ENCODE measurements around the gene PLA2G2F. TPM values are rescaled to one million over a fixed set of nuclear protein-coding genes. Genes with fewer than 3 reads are reported as not detected.

PLA2G2F gene
- total and polyA plus RNA-seq, 9 of the 15 experiments (the other 6 are each of a cell fraction or from before 2014, with no cell fraction given), result not detected

DNA sequence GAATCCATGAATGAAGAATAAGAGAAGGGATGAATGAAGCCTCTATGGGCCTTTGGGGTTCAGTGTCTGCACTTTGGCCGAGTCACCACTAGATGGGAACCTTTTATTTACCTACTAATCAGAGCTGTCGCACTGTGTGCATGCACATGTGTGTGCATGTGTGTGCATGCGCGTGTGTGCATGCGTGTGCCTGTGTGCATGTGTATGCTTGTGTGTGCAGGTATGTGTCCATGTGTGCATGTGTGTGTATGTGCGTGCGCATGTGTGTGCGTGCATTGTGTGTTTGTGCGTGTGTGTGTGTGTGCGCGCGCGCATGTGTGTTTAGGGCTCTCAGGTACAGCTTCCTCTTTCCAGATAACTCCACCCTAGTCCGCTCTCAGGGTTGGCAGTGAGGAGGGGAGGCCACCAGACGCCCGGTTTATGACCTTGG is 26.4 kb downstream of the PLA2G2F start (continued):
- TF ChIP-seq TCF7L2 (IDR thresholded peaks at IDR 0.05; ENCODE audit: low read depth, low read length) (no peak), CHCHD3 (CRISPR knock-in tag; IDR thresholded peaks at IDR 0.05) (no peak), POLR2AphosphoS2 (IDR thresholded peaks at IDR 0.05; ENCODE audit: low read length) (no peak), WHSC1 (IDR thresholded peaks at IDR 0.05; ENCODE audit: low read length) (no peak), ZNF224 (CRISPR knock-in tag; IDR thresholded peaks at IDR 0.05) (no peak), ILK (tag; IDR thresholded peaks at IDR 0.05; ENCODE audit: borderline replicate concordance, low read depth) (no peak), ZNF436 (CRISPR knock-in tag; IDR thresholded peaks at IDR 0.05) (no peak), GABPB1 (CRISPR knock-in tag; IDR thresholded peaks at IDR 0.05) (no peak), CREB3L1 (IDR thresholded peaks at IDR 0.05; ENCODE audit: borderline replicate concordance, low read depth) (no peak), SRF (CRISPR knock-in tag; IDR thresholded peaks at IDR 0.05) (no peak), SP2 (IDR thresholded peaks at IDR 0.05; ENCODE audit: extremely low read depth, low read depth, low read length, poor library complexity, severe bottlenecking) (no peak), EWSR1 (IDR thresholded peaks at IDR 0.05; ENCODE audit: borderline replicate concordance, low read depth, partially characterized antibody) (no peak), ZNF785 (CRISPR knock-in tag; IDR thresholded peaks at IDR 0.05) (no peak), ELK3 (CRISPR knock-in tag; IDR thresholded peaks at IDR 0.05) (no peak), DDX20 (tag; IDR thresholded peaks at IDR 0.05; ENCODE audit: low read depth) (no peak), ADNP (tag; IDR thresholded peaks at IDR 0.05) (no peak), MTA2 (IDR thresholded peaks at IDR 0.05; ENCODE audit: low read depth) (no peak), MYNN (IDR thresholded peaks at IDR 0.05) (0 out of 2 replicates have a peak, but pooled peaks have one; percentile 16), MYNN (CRISPR knock-in tag; IDR thresholded peaks at IDR 0.05) (no peak), ZNF282 (CRISPR knock-in tag; IDR thresholded peaks at IDR 0.05) (no peak), SRSF7 (optimal IDR thresholded peaks at IDR 0.05; ENCODE audit: low read depth, low read length) (no peak), COPS2 (conservative IDR thresholded peaks at IDR 0.05) (no peak), BMI1 (IDR thresholded peaks at IDR 0.05; ENCODE audit: low read length) (no peak), PTBP1 (IDR thresholded peaks at IDR 0.05; ENCODE audit: low read depth, low read length) (no peak), GABPB2 (CRISPR knock-in tag; conservative IDR thresholded peaks at IDR 0.05) (no peak), L3MBTL2 (IDR thresholded peaks at IDR 0.05) (peak; percentile 32; the same call in 1 of the 2 replicates)
- TF ChIP-seq, protein P1, sequence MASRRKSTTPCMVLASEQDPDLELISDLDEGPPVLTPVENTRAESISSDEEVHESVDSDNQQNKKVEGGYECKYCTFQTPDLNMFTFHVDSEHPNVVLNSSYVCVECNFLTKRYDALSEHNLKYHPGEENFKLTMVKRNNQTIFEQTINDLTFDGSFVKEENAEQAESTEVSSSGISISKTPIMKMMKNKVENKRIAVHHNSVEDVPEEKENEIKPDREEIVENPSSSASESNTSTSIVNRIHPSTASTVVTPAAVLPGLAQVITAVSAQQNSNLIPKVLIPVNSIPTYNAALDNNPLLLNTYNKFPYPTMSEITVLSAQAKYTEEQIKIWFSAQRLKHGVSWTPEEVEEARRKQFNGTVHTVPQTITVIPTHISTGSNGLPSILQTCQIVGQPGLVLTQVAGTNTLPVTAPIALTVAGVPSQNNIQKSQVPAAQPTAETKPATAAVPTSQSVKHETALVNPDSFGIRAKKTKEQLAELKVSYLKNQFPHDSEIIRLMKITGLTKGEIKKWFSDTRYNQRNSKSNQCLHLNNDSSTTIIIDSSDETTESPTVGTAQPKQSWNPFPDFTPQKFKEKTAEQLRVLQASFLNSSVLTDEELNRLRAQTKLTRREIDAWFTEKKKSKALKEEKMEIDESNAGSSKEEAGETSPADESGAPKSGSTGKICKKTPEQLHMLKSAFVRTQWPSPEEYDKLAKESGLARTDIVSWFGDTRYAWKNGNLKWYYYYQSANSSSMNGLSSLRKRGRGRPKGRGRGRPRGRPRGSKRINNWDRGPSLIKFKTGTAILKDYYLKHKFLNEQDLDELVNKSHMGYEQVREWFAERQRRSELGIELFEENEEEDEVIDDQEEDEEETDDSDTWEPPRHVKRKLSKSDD (conservative IDR thresholded peaks at IDR 0.05; ENCODE audit: low read length), result no peak

Data from K562 (cell line).